HUES64 (cell line): ENCODE measurements around the gene MAPK7.

ENCODE experiments used
- H3K27ac ChIP-seq: 2 replicates; pipeline ENCODE4 v1.7.0; 2013; ENCODE audit warnings: low read depth, low read length, inconsistent platforms
- H3K27me3 ChIP-seq: 2 replicates; pipeline ENCODE4 v1.6.1; 2013; ENCODE audit warnings: mild to moderate bottlenecking, low read length; ENCODE audit not compliant: insufficient read depth
- H3K36me3 ChIP-seq: 2 replicates; pipeline ENCODE4 v1.6.1; 2013; ENCODE audit warnings: mild to moderate bottlenecking, low read length; ENCODE audit not compliant: insufficient read depth
- H3K4me1 ChIP-seq: 2 replicates; pipeline ENCODE4 v1.6.1; 2013; ENCODE audit warnings: mild to moderate bottlenecking, low read length, moderate library complexity; ENCODE audit not compliant: insufficient read depth
- H3K4me3 ChIP-seq: 2 replicates; pipeline ENCODE4 v1.5.1; 2013; ENCODE audit warnings: mild to moderate bottlenecking, low read length, moderate library complexity
- H3K9ac ChIP-seq: 2 replicates; pipeline ENCODE4 v1.6.1; 2013; ENCODE audit warnings: mild to moderate bottlenecking, low read depth, low read length
- H3K9me3 ChIP-seq: 2 replicates; pipeline ENCODE4 v1.6.1; 2013; ENCODE audit warnings: low read depth, low read length; ENCODE audit not compliant: insufficient read depth
- WGBS: fragments of 150-250, 120-280 bp; methylation state at CpG from one replicate; pipeline ENCODE4 v1.1.7; 2013; ENCODE audit warnings: missing lambda C conversion rate; 5-methylcytosine and 5-hydroxymethylcytosine counted together

MAPK7 gene

GRCh38 chr17:19382531-19383444 lies 4.5 kb downstream of the MAPK7 start:
- H3K36me3 ChIP-seq, result peaks cover 64% of the 10 kb centered on the region
- no peaks in the 10 kb centered on the region for H3K27me3 ChIP-seq
- no peaks in the 10 kb centered on the region for H3K9me3 ChIP-seq
- H3K4me1 ChIP-seq, result peaks cover 15% of the 10 kb centered on the region
- H3K9ac ChIP-seq, result no peak overlapping the region
- H3K4me3 ChIP-seq, result no peak overlapping the region
- WGBS, result 92% methylated on average over 12 of the region's 13 CpGs
- no peak overlapping the region for H3K27ac ChIP-seq

GRCh38 chr17:19383681-19384470 lies 5.6 kb downstream of the MAPK7 start:
- WGBS, result 94% methylated on average over 6 of the region's 6 CpGs
- Histone ChIP-seq H3K4me1 (peaks cover 20% of the 10 kb centered on the region), H3K9ac (no peak overlapping the region)

GRCh38 chr17:19384723-19385391 lies 6.6 kb downstream of the MAPK7 start:
- Histone ChIP-seq H3K4me3 (no peak overlapping the region), H3K36me3 (peaks cover 56% of the 10 kb centered on the region), H3K27me3 (no peaks in the 10 kb centered on the region), H3K4me1 (peaks cover 15% of the 10 kb centered on the region), H3K9me3 (no peaks in the 10 kb centered on the region), H3K27ac (0 out of 2 replicates have a peak overlapping the region, but pooled peaks have one; percentile 30), H3K9ac (no peak overlapping the region)
- WGBS, result 92% methylated on average over 16 of the region's 16 CpGs

More at GRCh38 chr17:19383681-19384470, 5.6 kb downstream of the MAPK7 start:
- Histone ChIP-seq H3K4me3 (no peak overlapping the region), H3K9me3 (no peaks in the 10 kb centered on the region), H3K36me3 (peaks cover 64% of the 10 kb centered on the region), H3K27me3 (no peaks in the 10 kb centered on the region), H3K27ac (no peak overlapping the region)

- 90% methylated on average over 9 of the region's 9 CpGs for WGBS
- no peak overlapping the region for H3K4me3 ChIP-seq
These were observed 7.3 kb downstream of the MAPK7 start for GRCh38 chr17:19385521-19385983.

GRCh38 chr17:19386051-19386929 lies 8.0 kb downstream of the MAPK7 start:
- WGBS, result 63% methylated on average over 20 of the region's 20 CpGs
- Histone ChIP-seq H3K4me1 (peaks cover 15% of the 10 kb centered on the region), H3K27ac (peak overlapping the region; percentile 57; the same call in 1 of the 2 replicates), H3K27me3 (no peaks in the 10 kb centered on the region), H3K9me3 (no peaks in the 10 kb centered on the region), H3K9ac (no peak overlapping the region), H3K36me3 (peaks cover 42% of the 10 kb centered on the region), H3K4me3 (peak overlapping the region; percentile 25; the same call in 1 of the 2 replicates)

More at GRCh38 chr17:19385521-19385983, 7.3 kb downstream of the MAPK7 start:
- no peak overlapping the region for H3K27ac ChIP-seq
- H3K9me3 ChIP-seq, result no peaks in the 10 kb centered on the region
- H3K36me3 ChIP-seq, result peaks cover 49% of the 10 kb centered on the region
- no peaks in the 10 kb centered on the region for H3K27me3 ChIP-seq
- H3K4me1 ChIP-seq, result peaks cover 15% of the 10 kb centered on the region
- H3K9ac ChIP-seq, result no peak overlapping the region

- peaks cover 34% of the 10 kb centered on the region for H3K36me3 ChIP-seq
- WGBS, result 12% methylated on average over 18 of the region's 22 CpGs
- H3K4me3 ChIP-seq, result peak within 1 kb of the TSS; percentile 25; the same call in 1 of the 2 replicates
- H3K9ac ChIP-seq, result peak within 1 kb of the TSS; percentile 30; the same call in 1 of the 2 replicates
- no peaks in the 10 kb centered on the region for H3K9me3 ChIP-seq
- no peaks in the 10 kb centered on the region for H3K27me3 ChIP-seq
- peak within 1 kb of the TSS; percentile 76 for H3K27ac ChIP-seq
- H3K4me1 ChIP-seq, result peaks cover 19% of the 10 kb centered on the region
These were observed 8.9 kb downstream of the MAPK7 start, which contains the start of gene MFAP4 for GRCh38 chr17:19386974-19387920. Gene MFAP4 (minus strand): TSS chr17:19387190. CDS start chr17:19387155, 35 bp downstream.

GRCh38 chr17:19387921-19388521 lies 9.7 kb downstream of the MAPK7 start:
- H3K36me3 ChIP-seq, result peaks cover 26% of the 10 kb centered on the region
- peak overlapping the region; percentile 76; the same call in 1 of the 2 replicates for H3K27ac ChIP-seq
- no peaks in the 10 kb centered on the region for H3K27me3 ChIP-seq
- H3K9me3 ChIP-seq, result no peaks in the 10 kb centered on the region
- H3K9ac ChIP-seq, result no peak overlapping the region; the same call in 1 of the 2 replicates
- 89% methylated on average over 1 of the region's 2 CpGs for WGBS
- H3K4me1 ChIP-seq, result peaks cover 19% of the 10 kb centered on the region
- H3K4me3 ChIP-seq, result no peak overlapping the region

- H3K27me3 ChIP-seq, result no peaks in the 10 kb centered on the region
- no peak overlapping the region for H3K9ac ChIP-seq
- no peak overlapping the region for H3K4me3 ChIP-seq
- H3K4me1 ChIP-seq, result peaks cover 19% of the 10 kb centered on the region
- no peaks in the 10 kb centered on the region for H3K9me3 ChIP-seq
- peaks cover 16% of the 10 kb centered on the region for H3K36me3 ChIP-seq
- no peak overlapping the region for H3K27ac ChIP-seq
- 93% methylated on average over 5 of the region's 5 CpGs for WGBS
These were observed 10.8 kb downstream of the MAPK7 start for GRCh38 chr17:19388791-19389785.
